Activated CD4-positive, CD25-positive, alpha-beta regulatory T cell treated with anti-CD3 and anti-CD28 coated beads, Interleukin-2, amount 50 U/mL, for 24 hours (primary cell): ENCODE results near the gene MT1B.
"Not testable (repeated sequence)": the region's sequence is repeated elsewhere in the genome, so short reads cannot be mapped to it uniquely, and the experiment has no call there.

Experiments used
- ATAC-seq, 2 donors: fragments of 150-1000 bp; cut with Tn5 transposase; one replicate each; pipeline ENCODE4 v1.10.0; 2021; ENCODE audit warnings: mild to moderate bottlenecking in 1 of 2, moderate library complexity in 1 of 2

Gene MT1B

GRCh38 chr16:56669005-56669839, 17.5 kb downstream of the MT1B start, which contains the start of gene MT1H:
MT1H (plus strand) TSS chr16:56669814; CDS start chr16:56669885, 71 bp downstream.
- ATAC-seq, result peak in 1 of 2 donors; percentile 42

- ATAC-seq, result no peak
Measured at GRCh38 chr16:56669840-56670619, 18.3 kb downstream of the MT1B start.

GRCh38 chr16:56670620-56670934, 18.9 kb downstream of the MT1B start:
- ATAC-seq, result no peak

- not testable (repeated sequence) for ATAC-seq
Measured at GRCh38 chr16:56671691-56672090, 20.0 kb downstream of the MT1B start.

- ATAC-seq, result not testable (repeated sequence)
Measured at GRCh38 chr16:56672171-56672570, 20.5 kb downstream of the MT1B start.

GRCh38 chr16:56672761-56673536, 21.3 kb downstream of the MT1B start:
- no peak for ATAC-seq

GRCh38 chr16:56673921-56674320, 22.2 kb downstream of the MT1B start:
- no peak for ATAC-seq

- not testable (repeated sequence) for ATAC-seq
Measured at GRCh38 chr16:56674570-56674969, 22.9 kb downstream of the MT1B start.

GRCh38 chr16:56675685-56676210, 24.1 kb downstream of the MT1B start:
- peak; percentile 55 to 66 for ATAC-seq

GRCh38 chr16:56677474-56677873, 25.8 kb downstream of the MT1B start:
- ATAC-seq, result no peak

- no peak for ATAC-seq
Measured at GRCh38 chr16:56679078-56679730, 27.5 kb downstream of the MT1B start.

- peak; percentile 3 to 30 for ATAC-seq
Measured at GRCh38 chr16:56679818-56680217, 28.1 kb downstream of the MT1B start.

GRCh38 chr16:56681939-56682702, 30.4 kb downstream of the MT1B start, which contains the start of gene MT1X:
MT1X (plus strand) TSS chr16:56682470; CDS start chr16:56682541, 71 bp downstream.
- ATAC-seq, result peak; percentile 99

- ATAC-seq, result peak in 1 of 2 donors; percentile 4
Measured at GRCh38 chr16:56682703-56683397, 31.2 kb downstream of the MT1B start.

GRCh38 chr16:56683424-56684172, 31.9 kb downstream of the MT1B start:
- ATAC-seq, result no peak

GRCh38 chr16:56684256-56684925, 32.7 kb downstream of the MT1B start:
- no peak for ATAC-seq

GRCh38 chr16:56684926-56685590, 33.4 kb downstream of the MT1B start:
- no peak for ATAC-seq

GRCh38 chr16:56686758-56687157, 35.1 kb downstream of the MT1B start:
- no peak for ATAC-seq

- no peak for ATAC-seq
Measured at GRCh38 chr16:56688762-56689161, 37.1 kb downstream of the MT1B start.
